ENCODE measurements around the gene ACAD8.
"Not testable (repeated sequence)": the region's sequence is repeated elsewhere in the genome, so short reads cannot be mapped to it uniquely, and the experiment has no call there.

ACAD8 gene

DNA sequence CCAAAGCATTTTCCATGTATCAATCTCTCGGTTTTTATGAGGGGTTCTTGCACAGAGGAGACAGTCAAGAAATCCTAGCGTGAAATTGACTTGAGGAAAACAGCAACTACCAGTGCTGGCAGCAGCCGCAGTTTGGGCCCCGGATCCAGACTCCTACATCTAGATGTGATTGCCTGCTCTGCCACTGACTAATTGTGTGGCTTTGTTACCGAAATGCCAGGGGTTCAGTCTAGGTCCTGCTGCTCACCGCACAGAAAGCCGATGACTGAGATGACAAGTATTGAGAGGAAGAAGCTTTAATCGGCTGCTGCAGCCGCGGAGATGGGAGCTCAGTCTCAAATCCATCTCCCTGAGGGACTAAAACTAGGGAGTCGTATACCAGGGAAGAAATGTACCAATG, 14.6 kb downstream of the ACAD8 start:
- no peak for DNase-seq

DNA sequence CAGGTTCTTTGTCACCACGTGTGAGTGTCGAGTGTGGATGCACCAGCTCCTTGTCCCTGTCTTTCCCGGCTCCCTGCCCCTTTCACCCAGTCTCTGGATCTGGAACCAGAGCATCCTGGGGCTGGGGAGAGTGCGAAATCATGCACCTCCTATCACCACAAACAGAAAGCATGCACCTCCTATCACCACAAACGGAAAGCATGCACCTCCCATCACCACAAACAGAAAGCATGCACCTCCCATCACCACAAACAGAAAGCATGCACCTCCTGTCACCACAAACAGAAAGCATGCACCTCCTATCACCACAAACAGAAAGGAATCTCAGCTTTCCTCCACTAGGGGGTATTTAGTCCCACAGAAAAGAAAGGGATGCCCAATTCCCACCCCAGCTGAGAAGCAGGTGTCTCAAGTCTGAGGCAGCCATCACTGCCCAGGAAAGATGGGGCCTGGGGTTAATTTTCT, 16.9 kb downstream of the ACAD8 start:
- no peak for DNase-seq

DNA sequence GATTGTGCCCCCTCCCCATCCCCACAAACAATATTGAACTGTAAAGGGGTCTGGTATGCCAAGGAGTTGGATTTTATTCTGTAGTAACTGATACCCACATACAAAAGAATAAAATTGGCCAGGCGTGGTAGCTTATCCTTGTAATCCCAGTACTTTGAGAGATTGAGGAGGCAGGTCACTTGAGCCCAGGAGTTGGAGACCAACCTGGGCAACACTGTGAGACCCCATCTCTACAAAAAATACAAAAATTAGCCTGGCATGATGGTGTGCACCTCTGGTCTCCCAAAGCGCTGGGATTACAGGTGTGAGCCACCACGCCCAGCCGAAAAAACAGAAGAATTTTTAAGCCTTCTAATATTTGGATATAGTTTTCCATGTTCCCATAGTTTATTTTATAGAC, 18.6 kb downstream of the ACAD8 start:
- no peak for DNase-seq

DNA sequence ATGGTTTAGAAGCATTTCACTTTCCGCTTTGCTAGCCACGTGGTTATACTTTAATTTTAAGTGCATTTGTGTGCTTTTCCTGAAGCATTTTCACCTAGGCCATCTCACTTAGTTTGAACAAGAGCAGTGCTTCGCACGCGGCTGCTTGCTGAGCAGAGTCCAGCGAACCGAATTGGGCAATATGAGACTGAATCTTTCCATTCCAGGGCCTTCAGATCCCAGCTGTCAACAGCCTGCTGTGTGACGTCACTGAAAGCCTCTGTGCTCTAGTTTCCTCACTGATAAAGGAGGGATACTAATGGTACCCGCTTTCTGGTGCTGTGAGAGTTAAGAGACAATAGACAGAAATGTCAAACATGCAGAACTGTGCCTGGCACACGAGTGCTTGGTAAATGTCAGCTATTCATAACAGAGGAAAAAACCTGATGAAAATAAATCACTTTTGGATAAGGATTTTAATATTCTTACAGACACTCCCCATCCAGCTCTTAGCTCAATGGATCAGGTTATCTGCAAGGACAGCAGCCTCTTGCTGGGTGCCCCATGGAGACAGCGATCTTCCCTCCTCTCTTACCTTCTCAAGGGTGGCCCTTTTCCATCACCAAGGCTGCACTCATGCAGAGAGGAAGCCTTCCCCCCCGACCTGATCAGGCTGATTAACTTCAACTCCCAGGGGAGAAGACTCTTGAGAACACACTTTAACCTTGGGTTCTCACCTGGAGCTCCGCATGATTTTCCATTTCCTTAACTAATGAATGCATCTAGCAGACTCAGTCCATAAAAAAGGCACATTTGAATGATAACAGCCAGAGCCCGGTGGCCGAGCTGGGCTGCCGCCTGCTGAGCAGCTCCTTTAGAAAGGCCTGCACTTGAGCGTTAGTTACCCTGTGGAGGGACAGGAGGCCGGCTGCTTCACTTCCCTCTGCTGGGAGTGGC, 19.3 kb downstream of the ACAD8 start:
- DNase-seq = peak; percentile 62

DNA sequence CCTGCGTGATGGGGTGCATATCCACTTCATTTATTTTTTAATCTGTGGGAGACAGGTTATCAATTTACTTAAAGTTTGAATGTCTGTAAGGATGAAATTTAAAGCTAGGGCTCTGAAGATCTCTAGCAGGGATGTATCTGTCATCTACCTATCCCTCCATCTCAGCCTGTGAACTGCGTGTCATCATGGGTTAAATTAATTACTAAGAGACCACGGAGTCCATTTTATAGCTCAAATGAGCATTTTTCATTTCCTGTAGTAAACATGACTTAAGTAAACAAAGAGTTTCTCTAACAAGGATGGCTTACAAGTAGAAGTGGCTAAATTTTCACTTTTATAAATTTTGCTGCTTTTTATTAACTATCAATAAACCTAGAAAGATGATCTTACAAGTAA, 19.9 kb downstream of the ACAD8 start:
- DNase-seq = peak; percentile 47

DNA sequence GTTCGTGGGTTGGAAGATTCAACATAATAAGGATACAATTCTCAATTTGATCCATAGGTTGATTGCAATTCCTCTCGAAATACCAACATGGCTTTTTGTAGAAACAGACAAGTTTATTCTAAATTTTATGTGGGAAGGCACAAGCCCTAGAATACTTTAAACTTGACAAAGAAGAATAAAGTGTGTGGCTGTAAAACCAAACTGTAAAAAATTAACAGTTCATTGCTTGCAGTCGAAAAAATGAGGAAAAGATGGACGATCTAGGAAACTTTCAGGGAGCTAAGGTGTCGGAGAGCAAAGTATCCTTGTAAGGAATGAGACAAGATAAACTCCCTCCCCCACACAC, 21.8 kb downstream of the ACAD8 start:
- no peak for DNase-seq

DNA sequence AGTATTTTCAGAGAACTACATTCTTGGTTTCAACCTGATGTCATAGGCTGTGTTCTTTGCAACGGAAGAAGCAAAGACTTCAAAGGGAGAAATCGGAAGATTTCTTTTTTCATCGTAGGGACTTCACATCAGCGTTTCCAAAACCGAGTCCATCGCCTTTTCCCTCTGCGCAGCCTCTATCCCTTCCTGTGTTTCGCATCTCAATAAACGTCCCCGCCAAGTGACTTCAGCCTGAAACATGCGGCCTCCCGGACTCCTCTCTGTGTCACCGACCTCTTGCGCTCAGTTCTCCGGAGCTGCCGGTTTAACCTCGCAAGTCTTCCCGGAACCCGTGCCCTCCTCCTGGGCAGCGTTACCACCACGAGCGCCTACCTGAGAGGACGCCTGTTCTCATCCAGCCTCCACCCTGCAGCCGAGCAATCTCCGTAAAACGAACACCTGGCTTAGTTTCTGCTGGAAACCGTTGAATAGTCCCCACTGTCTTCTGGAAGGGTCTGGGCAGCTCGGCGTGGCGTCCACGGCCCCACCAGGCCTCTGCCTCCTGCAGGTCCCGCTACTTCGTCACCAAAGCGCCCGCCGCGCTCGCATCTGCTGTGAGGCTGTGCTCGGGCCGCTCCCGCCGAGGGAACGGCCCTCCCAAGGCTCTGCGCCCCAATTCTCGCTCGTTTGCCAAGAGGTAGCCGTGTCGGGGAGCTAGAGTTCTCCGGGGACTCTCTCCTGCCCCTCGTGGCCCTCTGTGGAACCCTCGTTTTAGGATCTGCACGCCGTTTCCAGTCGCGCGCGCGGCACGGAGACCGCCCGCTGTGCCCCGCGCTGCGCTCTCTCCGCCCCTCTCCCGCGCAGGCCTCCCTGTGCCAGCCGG, 22.4 kb downstream of the ACAD8 start, which contains the start of gene GLB1L3:
Gene GLB1L3, plus strand, starts transcription at position 846 of the 862 bp plus-strand sequence. CDS start 362 bp downstream, outside the sequence.
- peak; percentile 91 for DNase-seq

DNA sequence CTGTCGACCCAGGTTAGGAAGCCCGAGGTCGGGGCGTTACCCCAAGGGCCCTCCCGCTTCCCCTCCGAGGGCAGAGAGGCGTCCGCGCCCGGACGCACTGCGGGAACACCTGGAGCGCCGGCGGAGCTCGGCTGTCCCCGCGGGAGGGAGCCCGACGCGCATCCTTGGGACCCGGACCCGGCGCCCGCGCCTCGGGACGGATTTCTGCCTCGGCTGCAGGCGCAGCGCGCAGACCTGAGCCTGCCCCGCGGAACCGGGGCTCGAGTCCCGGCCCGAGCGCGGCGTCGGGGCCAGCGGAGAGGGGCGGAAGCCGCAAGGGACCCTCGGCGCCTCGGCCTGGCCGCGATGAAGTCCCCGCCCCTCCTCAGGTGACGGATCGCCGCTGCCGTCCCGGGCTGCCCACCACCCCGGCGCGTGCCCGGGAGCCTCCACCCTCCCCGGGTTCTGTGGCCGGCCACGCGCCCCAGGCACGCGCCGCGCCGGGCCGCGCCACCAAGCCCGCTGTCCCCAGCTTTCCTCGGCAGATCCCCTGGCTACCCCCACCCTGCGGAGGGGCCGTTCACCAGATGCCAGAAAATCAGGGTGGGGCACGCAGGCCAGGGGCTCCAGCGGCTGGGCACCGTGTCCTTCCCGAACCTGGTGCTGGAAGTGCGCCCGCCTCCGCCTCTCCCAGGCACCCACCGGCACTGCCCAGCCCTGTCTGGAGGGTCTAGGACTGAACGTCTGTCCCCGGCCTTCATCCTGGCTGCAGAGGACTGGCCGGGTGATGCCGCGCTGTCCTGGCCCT, 23.2 kb downstream of the ACAD8 start:
- DNase-seq = peak; percentile 58

DNA sequence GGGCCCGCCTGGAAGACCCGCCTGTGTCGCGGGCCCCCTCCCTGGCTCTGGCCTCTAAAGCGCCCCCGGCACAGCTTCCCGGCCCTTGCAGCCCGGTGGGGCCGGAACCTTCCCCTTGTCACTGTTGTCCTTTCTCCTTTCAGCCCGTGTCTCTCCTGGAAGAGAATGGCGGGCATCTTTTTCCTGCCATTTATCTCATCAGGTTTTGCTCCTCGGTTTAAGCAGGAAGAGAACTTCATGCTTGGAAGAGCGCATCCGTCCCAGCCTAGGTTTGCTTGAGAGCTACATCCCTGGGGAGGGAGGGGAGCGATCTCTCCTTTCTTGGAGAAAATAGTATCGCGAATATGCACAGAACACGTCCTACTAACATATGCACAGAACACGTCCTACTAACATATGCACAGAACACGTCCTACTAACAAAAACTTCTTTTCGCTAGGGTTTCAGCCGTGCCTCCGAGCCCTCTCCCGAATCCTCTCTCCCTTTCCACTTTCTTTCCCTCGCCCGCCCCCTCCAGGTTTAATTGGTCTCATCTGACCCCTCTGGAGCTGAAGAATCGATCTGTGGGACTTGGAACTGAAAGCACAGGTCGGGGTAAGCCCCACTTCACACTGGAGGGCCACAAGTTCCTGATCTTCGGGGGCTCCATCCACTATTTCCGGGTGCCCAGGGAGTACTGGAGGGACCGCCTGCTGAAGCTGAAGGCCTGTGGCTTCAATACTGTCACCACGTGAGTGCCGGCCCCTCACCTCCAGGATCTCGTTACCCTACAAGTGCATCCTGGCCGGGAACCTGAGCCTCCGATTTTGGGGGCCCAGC, 24.0 kb downstream of the ACAD8 start:
- no peak for DNase-seq

DNA sequence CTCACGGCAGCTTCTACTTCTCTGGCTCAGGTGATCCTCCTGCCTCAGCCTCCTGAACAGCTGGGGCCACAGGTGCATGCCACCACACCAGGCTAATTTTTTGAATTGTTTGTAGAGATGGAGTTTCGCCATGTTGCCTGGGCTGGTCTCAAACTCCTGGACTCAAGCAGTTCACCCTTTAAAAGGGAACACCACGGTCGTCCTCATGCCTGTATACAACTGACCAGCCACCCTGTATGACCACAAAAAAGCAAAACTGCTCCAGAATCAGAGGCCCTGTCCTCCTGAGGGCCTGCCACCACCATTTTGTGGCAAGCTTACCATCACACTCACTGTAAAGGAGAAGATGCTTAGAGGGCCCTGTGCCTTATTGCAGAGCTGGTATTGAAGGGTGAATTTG, 25.0 kb downstream of the ACAD8 start:
- no peak for DNase-seq

DNA sequence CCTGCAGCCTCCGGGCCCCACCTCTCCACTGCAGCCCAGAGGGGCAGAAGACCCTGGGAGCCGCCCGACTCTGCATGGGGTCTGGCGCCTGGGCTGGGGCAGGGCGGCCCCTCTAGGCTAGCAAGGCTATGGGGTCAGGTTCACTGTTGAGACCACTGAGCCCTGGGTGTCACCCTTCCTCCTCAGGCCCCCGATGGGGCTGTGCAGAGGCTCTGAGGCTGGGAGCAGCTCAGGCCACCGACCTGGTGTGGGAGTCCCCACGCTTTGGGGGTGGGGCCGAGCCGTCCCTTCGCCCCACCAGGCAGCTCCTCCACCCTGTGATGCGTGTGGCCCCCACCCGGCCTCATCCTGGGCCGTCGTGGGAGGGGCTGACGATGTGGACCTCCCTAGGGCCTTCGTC, 28.3 kb downstream of the ACAD8 start:
- DNase-seq = not testable (repeated sequence)

DNA sequence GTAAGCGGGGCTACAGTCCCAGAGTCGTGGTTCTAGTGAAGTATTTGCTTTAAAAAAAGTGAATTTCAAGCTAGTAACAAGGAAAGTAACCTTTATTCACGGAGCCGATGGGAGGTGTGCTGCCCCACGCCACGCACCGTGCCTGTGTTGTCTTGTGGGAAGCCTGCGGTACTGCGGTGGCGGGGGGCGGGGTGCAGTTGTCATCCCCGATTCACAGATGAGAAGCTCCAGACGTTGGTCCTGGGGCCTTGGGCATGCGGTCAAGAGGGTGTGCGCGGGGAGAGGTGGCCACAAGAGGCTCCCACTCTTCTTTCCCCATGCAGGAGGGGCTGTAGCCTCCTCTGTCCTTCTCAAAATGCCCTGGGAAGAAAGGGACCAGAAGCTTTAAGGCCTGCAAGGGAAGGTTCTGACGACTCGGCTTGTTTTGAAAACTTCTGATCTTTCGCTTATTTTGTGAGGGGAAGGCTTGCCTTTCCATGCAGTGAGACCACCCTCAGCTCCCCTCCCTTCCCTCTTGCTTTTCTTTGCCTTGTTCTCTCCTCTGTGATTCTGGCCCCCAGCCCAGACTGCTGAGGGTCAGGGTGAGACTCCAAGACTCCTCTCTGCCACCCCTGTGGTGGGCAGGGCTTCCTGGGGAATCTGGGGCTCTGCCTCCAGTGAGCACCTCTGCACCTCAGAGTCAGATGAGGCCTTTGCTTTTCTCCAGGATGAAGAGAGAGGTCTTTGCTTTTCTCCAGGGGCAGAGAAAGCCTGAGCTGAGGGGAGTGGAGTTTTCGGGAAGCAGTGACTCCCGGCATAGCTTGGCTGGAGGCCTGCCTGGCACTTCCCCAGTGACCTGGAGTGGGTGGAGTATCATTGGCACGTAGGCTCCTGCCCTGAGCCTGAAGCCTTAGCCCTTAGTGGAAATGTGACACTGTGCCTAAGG, 29.0 kb downstream of the ACAD8 start:
- no peak for DNase-seq

DNA sequence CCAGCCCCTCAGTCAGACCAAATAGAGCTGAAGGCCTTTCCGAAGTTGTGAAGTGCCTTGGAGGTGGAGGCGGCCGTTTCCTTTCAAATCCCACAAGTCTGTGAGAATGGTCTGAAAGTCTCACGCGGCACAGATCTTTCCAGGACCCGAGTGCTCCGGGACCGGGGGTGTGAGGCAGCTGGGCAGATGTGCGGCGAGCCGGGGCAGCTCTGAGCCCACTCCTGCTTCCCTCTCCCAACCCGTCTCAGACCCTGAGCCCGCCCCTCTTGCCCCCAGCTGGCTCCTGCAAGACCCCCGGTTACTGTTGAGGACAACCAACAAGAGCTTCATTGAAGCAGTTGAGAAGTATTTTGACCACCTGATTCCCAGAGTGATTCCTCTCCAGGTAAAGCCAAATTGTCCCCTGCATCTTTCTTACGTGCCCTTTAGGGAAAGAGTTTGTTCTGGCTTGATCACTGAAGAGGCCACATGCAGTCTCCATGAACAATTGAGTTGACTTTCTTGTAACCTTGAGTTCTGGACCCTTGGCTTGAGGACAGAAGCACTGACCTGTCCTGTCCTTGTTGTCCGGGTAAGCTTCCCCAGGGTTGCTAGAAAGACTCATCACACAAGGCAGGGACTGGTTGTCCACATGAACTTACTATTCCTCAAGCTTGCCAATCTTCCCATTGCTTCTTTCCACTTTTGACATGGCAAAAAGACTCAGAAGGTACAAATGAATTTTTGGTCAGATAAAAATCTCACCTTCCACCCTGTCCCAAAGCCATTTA, 30.3 kb downstream of the ACAD8 start:
- no peak for DNase-seq

DNA sequence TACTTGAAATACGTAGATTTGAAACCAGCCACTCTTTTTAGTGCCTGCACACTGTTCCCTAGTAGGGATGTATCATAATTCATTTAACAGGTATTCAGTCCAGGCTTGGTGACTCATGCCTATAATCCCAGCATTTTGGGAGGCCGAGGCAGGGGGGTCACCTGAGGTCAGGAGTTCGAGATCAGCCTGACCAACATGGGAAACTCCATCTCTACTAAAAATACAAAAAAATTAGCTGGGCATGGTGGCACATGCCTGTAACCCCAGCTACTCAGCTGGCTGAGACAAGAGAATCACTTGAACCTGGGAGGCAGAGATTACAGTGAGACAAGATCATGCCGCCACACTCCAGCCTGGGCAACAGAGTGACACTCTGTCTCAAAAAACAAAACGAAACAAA, 31.0 kb downstream of the ACAD8 start:
- not testable (repeated sequence) for DNase-seq

DNA sequence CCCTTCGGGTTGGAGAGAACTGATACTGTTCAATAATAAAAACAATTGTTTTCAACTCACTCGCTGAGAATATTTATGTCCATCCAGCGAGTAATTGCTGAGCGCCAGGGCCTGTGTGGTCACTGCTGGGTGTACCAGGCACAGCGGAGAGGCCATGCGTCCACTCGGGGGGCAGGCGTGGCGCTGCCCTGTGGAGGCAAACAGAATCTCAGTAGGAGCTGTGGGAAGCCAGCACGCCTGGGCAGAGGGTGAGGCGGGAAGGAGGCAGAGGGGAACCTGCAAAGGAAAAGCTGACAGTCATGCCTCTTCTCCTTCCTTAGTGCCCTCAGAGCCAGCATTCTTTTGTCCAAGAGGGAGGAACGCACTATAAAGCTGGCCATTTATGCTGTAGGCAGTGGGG, 34.2 kb downstream of the ACAD8 start:
- DNase-seq = no peak

DNA sequence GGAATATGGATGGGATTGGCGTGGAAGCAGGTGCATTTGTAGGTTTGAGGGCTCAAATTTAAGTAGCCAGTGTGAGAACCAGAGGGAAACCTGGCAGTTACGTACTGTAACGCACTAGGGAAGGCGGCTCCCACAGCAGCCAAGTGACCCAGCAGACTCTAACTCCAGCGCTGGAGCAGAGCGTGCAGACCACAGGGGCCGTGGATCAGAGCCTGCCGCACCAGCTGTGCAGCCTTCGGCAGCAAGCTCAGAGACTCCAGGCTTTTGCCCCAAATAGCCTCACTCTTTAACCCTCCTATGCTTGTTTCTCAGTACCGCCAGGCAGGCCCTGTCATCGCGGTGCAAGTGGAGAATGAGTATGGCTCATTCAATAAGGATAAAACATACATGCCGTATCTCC, 35.1 kb downstream of the ACAD8 start:
- no peak for DNase-seq

DNA sequence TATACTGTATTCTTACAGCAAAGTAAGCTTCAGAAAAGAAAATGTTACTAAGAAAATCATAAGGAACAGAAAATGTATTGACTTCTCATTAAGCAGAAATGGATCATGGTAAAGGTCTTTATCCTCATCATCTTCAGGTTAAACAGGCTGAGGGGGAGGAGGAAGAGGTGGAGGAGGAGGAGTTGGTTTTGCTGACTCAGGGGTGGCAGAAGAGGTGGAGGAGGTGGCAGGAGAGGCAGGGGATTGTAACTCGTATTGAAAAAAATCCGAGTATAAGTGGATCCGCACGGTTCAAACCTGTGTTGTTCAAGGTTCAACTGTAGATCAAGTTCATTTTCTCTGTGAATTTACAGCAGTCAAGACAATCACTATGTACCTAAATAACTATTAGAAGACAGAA, 35.8 kb downstream of the ACAD8 start:
- no peak for DNase-seq

DNA sequence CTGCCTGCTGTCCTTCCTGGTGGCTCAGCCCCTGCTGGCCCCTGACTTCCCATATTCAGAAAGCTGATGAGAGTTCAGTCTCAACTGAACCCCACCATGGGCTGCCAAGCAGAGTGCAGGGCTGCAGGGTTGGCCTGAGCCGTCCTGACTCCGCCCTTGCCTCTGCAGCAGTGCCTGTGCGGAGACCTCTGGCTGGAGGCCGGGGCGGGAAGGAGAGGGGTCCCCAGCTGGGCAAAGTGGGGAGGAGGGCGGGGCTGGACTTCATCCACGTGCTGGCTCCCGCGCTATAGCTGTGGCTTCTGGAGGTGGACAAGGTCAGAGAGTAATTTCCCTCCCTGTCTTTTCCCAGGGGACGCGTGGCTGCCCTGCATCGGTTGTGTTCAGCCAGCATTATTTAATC, 36.4 kb downstream of the ACAD8 start:
- no peak for DNase-seq

DNA sequence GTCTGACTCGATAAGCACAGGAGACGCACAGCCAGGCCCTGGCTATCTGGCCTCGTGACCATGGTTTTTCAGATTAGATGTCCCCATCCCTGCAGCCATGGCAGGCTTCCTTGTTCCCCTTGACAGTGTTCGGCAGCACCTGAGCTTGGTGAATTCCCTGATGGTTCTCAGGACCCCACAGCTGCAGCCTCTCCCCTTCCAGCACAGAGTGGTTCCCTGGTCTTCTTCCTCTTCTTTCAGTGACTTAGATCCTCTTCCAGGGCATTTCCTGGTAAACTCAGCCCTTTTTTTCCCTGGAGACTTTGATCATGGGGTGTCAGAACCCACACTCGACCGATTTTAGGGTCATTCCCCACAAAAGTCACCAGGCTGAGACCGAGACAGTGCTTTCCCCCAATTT, 37.3 kb downstream of the ACAD8 start:
- DNase-seq = no peak

DNA sequence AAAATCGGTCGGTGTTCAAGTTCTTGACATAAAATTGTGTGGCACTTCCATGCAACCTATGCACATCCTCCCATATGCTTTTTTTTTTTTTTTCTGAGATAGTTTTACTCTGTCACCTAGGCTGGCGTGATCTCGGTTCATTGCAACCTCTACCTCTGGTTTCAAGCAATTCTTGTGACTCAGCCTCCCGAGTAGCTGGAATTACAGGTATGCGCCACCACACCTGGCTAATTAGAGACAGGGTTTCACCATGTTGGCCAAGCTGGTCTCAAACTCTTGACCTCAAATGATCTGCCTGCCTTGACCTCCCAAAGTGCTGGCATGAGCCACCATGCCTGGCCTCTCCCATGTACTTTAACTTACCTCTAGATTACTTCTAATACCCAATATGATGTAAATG, 37.8 kb downstream of the ACAD8 start:
- no peak for DNase-seq
